ENCODE results near the gene KLF13. TPM values are rescaled to one million over a fixed set of nuclear protein-coding genes. Genes with fewer than 3 reads are reported as not detected.

The KLF13 gene
- total RNA-seq, 1 donor from 2014 or later, result 141 TPM

- no peaks in the 10 kb centered on the region for H3K36me3 Mint-ChIP-seq (ENCODE audit: unreplicated experiment)
- TF ChIP-seq CTCF (IDR thresholded peaks at IDR 0.05; ENCODE audit: partially characterized antibody, unreplicated experiment), result no peak
- H3K27ac Mint-ChIP-seq (ENCODE audit: unreplicated experiment), result peak overlapping the region; percentile 94
- H3K4me3 Mint-ChIP-seq (ENCODE audit: unreplicated experiment), result no peak overlapping the region
- peaks cover 38% of the 10 kb centered on the region for H3K9me3 Mint-ChIP-seq (ENCODE audit: unreplicated experiment)
- peaks cover 33% of the 10 kb centered on the region for H3K27me3 Mint-ChIP-seq (ENCODE audit: unreplicated experiment)
- H3K4me1 Mint-ChIP-seq (ENCODE audit: low read depth, unreplicated experiment), result peaks cover 63% of the 10 kb centered on the region
- DNase-seq, result no peak
Measured at GRCh38 chr15:31371520-31372240, 45.0 kb downstream of the KLF13 start.

GRCh38 chr15:31372635-31373091, 46.0 kb downstream of the KLF13 start:
- Mint-ChIP-seq H3K27ac (ENCODE audit: unreplicated experiment) (peak overlapping the region; percentile 94), H3K4me1 (ENCODE audit: low read depth, unreplicated experiment) (peaks cover 58% of the 10 kb centered on the region), H3K4me3 (ENCODE audit: unreplicated experiment) (peak overlapping the region; percentile 74), H3K27me3 (ENCODE audit: unreplicated experiment) (peaks cover 29% of the 10 kb centered on the region), H3K9me3 (ENCODE audit: unreplicated experiment) (peaks cover 42% of the 10 kb centered on the region), H3K36me3 (ENCODE audit: unreplicated experiment) (no peaks in the 10 kb centered on the region)
- peak; percentile 89 for DNase-seq
- no peak for TF ChIP-seq CTCF (IDR thresholded peaks at IDR 0.05; ENCODE audit: partially characterized antibody, unreplicated experiment)

- no peak for TF ChIP-seq CTCF (IDR thresholded peaks at IDR 0.05; ENCODE audit: partially characterized antibody, unreplicated experiment)
- H3K9me3 Mint-ChIP-seq (ENCODE audit: unreplicated experiment), result peaks cover 42% of the 10 kb centered on the region
- H3K27ac Mint-ChIP-seq (ENCODE audit: unreplicated experiment), result peak overlapping the region; percentile 94
- no peaks in the 10 kb centered on the region for H3K36me3 Mint-ChIP-seq (ENCODE audit: unreplicated experiment)
- H3K4me3 Mint-ChIP-seq (ENCODE audit: unreplicated experiment), result peak overlapping the region; percentile 54
- H3K27me3 Mint-ChIP-seq (ENCODE audit: unreplicated experiment), result peaks cover 27% of the 10 kb centered on the region
- no peak for DNase-seq
- peaks cover 55% of the 10 kb centered on the region for H3K4me1 Mint-ChIP-seq (ENCODE audit: low read depth, unreplicated experiment)
Measured at GRCh38 chr15:31373096-31373865, 46.6 kb downstream of the KLF13 start.

GRCh38 chr15:31373970-31374369, 47.3 kb downstream of the KLF13 start:
- peak overlapping the region; percentile 20 for H3K4me3 Mint-ChIP-seq (ENCODE audit: unreplicated experiment)
- TF ChIP-seq CTCF (IDR thresholded peaks at IDR 0.05; ENCODE audit: partially characterized antibody, unreplicated experiment), result no peak
- DNase-seq, result no peak
- no peaks in the 10 kb centered on the region for H3K36me3 Mint-ChIP-seq (ENCODE audit: unreplicated experiment)
- peaks cover 48% of the 10 kb centered on the region for H3K9me3 Mint-ChIP-seq (ENCODE audit: unreplicated experiment)
- H3K27ac Mint-ChIP-seq (ENCODE audit: unreplicated experiment), result peak overlapping the region; percentile 38
- H3K27me3 Mint-ChIP-seq (ENCODE audit: unreplicated experiment), result peaks cover 28% of the 10 kb centered on the region
- H3K4me1 Mint-ChIP-seq (ENCODE audit: low read depth, unreplicated experiment), result peaks cover 58% of the 10 kb centered on the region

GRCh38 chr15:31374489-31374888, 47.9 kb downstream of the KLF13 start:
- Mint-ChIP-seq H3K4me1 (ENCODE audit: low read depth, unreplicated experiment) (peaks cover 59% of the 10 kb centered on the region), H3K36me3 (ENCODE audit: unreplicated experiment) (no peaks in the 10 kb centered on the region), H3K27ac (ENCODE audit: unreplicated experiment) (peak overlapping the region; percentile 38), H3K9me3 (ENCODE audit: unreplicated experiment) (peaks cover 53% of the 10 kb centered on the region), H3K4me3 (ENCODE audit: unreplicated experiment) (peak overlapping the region; percentile 20), H3K27me3 (ENCODE audit: unreplicated experiment) (peaks cover 28% of the 10 kb centered on the region)
- DNase-seq, result no peak
- TF ChIP-seq CTCF (IDR thresholded peaks at IDR 0.05; ENCODE audit: partially characterized antibody, unreplicated experiment), result no peak
